RPMI7951 (cell line): Measurements from ENCODE around the gene WDFY4. TPM values are rescaled to one million over a fixed set of nuclear protein-coding genes. Genes with fewer than 3 reads are reported as not detected.

Source experiments
- DNase-seq: peaks from one replicate; pipeline ENCODE4 v3.0.0-alpha.2; 2012; ENCODE audit warnings: low read depth
- total RNA-seq: library from RNA; depleted of rRNA; stranded (reverse); fragments of >200 nt; shearing (Covaris generic); gene quantifications from 2 replicates; pipeline ENCODE4 v1.2.3, GENCODE V29; 2014

WDFY4 gene
- total RNA-seq, 1 experiment from 2014 or later = not detected

DNA sequence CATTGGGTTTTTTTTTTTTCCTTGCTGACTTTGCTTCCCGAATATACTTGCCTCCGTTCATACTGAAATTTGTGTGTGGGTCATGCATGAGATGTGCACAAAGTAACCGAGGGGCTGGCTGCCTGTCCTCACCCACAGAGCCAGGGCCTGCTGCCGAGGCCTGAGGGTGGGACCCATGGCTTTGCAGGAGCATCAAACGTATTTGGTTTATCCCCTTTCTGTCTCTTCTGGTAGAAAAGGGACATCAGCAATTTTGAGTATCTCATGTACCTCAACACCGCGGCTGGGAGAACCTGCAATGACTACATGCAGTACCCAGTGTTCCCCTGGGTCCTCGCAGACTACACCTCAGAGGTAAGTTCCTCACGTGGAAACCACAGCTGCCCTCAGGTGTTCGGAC lies 258.4 kb downstream of the WDFY4 start:
- no peak for DNase-seq

DNA sequence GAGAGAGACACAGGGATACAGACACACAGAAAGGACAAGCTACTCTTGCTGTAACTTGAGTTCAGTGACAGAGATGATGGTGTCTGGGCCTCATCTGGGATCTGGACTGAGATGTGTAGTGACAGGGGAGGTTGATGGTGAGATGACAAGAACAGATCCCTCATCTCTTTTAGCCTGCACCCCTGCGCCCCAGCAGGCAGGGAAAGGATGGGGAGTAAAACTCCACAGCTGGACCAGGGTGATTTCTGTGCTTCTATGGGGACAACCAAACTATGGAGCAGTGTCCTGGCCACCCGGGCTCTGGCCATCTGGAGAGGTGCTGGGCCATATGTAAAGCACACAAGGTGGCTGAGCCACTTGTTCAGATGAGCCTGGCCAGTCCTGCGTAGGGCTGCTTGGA lies 259.5 kb downstream of the WDFY4 start:
- no peak for DNase-seq

DNA sequence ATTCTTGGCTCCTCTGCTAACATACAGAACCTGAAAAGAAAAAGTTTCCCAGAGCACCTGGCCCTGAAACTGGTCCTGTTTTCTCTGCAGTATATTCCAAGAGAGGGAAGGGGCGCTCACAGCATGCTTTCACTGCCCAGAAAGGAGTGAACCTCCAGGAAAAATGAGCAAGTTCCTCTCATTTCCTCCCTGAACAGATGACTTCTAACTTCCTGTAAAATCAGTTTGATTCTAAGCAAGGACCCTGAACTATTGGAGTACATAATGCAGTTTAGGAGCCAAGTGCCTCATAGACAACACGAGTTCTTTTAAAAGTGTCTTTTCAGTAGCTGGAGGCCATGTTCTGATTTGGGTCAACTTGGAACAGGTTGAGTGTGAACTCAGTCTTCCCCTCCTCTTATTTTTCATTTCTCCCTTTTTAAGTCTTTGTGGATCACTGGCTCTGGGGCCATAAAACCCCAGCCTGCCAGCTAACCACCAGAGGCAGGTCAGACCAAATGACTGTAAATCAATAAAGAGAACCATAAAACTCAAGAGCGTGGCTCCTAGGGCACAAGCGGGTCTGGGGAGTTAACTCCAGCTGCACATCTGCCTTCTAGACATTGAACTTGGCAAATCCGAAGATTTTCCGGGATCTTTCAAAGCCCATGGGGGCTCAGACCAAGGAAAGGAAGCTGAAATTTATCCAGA lies 260.9 kb downstream of the WDFY4 start:
- no peak for DNase-seq

DNA sequence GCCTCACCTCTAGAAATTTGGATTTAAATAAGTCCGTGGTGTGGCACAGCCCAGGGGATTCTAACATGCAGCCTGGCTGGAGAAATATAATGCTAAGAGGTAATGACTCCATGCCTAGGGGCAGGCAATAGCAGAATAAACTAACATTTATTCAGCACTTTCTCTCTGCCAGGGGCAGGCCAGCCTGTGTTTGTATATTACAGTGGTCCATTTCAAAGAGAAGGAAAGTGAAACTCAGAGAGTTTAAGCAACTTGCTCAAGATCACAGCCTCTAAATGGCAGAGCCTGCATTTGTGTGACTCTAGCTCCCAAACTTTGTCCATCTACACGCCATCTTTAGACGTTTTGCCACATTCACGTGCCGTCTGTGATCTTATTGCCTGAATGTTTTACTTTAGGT lies 261.7 kb downstream of the WDFY4 start:
- no peak for DNase-seq

DNA sequence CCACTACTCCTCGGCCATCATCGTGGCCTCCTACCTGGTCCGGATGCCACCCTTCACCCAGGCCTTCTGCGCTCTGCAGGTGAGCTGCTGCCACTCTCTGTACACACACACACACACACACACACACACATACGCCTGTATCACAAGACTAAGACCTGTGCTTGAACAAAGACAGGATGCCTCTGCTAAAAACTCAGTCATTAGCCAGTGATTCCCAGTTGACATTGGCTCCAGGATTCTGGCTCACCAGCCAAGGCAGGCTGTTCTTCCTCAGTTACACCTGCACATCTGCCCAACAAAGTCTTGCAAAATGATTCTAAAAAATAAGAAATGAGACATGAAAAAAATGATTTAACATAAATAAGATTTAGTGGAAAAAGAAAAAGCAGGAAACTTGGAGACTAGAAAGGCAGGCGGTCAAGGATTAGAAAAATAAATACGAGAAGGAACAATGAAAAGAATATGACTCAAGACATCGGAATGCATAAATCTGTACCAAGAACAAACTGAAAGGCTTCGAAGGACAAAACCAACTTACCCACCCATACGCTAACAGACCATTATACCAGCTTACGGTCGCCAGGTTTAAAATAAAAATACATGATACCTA lies 262.3 kb downstream of the WDFY4 start:
- no peak for DNase-seq

DNA sequence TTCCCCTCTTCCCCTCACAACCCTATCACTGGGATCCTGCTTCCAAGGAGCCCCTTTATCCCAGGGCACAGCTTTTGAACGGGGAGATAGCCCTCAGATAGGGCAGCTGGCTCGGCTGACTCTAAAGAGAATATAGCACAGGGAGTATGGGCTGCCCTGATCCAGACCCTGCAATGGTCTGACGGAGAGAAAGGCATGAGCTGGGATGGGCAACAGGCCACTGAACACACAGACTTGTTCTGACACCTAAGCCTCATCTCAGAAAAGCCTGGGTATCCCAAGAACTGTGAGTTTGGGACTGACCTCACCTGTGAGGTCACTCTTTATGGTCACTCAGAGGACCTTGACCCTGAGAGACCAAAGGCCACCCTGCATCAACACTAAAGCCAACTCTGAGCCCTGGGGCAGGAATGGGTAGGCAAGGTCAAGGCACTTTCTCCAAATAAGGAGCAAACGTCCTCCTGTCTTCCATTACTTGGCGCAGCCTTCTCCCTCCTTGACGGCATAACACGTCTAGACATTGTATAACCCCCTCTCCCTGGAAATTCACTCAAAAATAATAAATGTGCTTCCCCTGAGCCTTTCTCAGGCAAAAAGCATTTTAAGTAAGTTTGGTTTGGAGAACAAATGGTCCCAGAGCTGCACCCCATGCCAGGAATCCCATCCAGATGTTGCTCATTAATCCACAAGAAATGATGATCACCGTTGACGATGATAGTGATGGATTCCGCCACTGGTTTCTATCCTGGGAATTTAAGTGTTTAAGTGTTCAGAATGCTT lies 263.2 kb downstream of the WDFY4 start:
- DNase-seq = no peak

DNA sequence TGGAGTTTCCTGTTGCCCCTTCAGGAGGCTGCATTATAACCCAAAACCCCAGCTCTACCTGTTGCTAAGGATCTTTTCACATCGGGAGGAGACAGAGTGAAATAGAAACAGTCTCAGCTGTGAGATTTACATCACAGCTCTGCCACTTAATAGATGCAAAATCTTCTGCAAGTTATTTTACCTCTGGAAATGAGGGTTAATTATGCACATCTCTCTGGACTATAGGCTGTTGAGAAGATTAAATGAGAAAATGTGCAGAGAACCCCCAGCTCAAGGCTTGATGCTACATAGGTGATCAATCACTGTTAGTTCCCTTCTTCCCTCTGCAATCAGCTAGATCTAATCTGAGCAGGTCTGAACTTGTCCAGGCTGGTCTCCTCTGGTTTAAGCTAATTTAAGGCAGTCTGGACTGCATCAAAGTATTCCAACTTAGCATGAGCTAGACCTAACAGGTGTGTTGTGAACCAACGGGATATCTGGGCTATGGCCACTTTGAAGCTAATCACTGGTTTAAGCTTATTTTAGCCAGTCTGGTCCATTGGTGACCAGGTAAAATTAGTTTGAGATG lies 263.9 kb downstream of the WDFY4 start:
- DNase-seq = no peak

DNA sequence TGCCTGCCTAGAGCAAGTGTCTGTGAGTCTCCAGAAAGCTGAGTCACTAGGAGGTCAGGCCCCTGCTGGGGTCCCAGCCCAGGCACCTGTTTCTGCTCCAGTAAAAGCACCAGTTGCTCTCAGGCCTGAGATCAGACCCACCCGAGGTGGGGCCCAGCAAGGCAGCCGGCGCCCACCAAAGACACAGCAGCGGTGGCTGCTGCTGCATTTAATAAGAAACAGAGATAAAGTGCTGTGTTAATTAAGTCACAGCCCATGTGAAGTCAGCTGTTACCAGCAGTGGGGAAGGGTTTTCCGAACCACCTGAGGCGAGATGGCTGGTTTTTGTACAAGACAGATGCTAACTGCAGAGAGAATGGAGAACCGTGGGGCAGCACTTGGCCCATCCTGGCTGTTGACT lies 267.0 kb downstream of the WDFY4 start:
- DNase-seq = no peak

DNA sequence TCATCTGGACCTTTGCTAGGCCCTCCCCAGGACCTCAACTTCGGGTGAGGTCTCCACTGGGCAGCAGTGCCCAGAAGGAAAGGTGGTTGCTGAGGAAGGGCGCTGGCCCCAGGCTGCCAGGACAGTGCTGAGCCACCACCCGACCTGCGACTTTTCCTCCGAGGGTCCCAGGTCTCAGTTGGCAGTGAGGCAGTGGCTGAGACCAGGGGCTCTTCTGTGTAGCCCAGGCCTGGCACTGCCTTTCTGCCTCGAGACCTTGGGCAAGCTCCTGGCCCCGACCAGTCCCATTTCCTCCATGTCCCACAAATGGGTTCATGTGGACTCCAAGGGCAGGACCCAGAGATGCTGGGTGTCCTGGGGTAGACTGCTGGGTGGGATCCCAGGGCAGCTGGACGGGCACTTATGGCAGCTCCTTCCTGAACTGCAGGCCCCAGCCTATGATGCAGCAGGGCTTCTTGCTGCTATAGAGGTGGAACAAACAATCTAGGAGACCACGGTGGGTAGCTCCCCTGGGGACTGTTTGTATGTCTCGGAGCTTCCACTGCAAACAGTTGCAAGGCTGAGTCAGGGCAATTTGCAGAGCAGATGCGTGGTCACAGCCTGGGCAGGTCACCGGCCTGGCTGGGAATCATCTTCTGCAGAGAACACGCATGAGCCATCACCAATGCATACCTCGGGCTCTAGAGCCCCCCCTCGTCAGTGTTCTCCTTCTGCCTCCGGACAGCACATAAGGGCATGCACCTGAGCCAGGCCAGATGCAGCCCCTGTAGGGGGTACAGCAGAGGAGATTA lies 272.9 kb downstream of the WDFY4 start:
- no peak for DNase-seq

DNA sequence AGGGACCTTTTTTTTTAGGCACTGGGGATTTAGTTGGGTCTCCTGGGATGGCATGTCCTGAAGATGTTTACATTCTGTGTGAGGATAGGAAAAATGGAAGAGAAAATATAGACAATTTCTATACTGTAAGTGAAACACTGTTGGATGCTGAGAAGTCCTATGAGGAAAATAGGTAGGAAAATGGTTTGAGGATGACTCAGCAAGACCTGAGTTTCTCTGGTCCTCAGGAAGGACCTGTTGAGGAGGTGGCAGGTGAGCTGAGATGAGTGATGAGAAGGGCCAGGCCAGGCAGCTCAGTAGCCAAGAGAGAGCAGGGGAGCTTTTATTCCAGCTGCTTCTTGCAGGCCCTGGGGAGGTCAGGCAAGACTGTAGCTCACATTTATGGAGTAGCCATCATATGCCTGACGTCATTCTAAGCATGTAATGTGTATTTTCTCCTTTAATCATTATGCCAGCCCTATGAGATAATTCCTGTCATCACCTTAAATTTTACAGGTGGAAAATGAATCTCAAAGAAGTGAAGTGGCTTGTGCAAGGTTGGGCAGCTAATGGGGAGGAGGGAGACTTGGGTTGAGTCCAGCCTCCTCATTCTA lies 274.0 kb downstream of the WDFY4 start:
- DNase-seq = no peak

DNA sequence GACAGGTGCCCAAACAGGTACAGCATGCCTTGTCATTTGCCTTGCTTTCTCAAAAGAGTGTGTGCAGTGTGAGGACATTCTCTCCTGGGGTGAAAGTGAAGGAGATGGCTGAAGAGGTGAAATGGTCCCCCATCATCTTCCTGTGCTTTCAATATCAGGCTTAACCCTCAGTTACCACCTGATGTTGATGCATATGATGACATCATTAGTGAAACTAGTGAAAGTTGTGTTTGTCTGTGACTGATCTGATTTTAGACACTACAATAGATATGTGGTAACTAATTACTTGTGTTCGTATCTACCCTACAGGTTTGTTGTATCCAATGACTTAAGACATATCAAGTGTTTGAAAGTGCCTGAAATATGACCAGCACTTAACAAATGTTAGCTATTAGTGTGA lies 279.4 kb downstream of the WDFY4 start:
- no peak for DNase-seq

DNA sequence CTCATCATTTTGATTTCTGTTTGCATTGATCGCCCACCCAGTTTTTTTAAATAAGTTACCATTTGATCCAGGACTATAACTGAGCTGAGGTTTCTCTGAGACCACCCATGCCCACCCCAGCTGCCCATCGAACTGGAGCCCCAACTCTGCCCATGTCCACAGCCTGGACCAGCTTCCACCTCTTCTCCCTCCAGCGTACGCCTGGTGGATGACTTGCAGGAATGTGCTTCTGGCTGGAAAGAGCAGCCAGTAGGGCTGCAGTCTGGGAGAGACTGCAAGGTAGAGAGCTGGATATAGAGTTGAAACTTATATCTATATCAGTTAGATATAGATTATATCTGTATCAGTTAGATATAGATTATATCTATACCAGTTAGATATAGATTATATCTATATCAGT lies 280.8 kb downstream of the WDFY4 start:
- no peak for DNase-seq

DNA sequence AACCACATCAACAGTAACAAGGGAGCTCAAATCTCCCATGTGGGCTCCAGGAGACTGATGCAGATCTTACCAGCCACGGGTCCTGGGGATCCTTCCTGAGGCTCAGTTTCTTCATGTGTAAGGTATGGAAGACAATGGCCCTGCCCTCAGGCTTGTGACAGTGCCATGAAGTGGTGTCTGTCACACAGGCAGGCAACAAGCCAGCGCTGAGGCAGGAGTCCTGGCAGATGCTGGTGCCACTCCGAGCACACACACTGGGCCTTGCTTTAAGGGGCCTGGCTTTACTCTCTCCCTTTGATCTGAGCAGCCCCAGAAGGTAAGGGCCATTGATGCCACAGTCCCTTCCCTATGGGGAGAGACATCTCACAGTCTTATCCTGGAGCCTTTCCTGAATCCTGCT lies 283.4 kb downstream of the WDFY4 start:
- no peak for DNase-seq

DNA sequence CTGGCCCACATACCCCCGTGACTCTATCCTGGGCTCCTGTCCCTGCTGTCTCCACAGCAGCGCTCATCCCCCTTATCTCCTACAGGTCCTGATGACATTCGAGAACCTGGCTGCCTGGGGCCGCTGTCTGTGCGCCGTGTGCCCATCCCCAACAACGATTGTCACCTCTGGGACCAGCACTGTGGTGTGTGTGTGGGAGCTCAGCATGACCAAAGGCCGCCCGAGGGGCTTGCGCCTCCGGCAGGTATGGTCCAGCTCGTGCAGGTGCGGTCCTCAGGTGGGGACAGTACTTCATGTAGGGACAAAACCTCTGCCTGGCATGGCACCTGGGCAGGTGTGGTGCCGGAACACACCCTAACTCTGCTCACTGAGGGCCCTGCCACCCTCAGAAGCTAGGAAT lies 285.4 kb downstream of the WDFY4 start:
- no peak for DNase-seq

DNA sequence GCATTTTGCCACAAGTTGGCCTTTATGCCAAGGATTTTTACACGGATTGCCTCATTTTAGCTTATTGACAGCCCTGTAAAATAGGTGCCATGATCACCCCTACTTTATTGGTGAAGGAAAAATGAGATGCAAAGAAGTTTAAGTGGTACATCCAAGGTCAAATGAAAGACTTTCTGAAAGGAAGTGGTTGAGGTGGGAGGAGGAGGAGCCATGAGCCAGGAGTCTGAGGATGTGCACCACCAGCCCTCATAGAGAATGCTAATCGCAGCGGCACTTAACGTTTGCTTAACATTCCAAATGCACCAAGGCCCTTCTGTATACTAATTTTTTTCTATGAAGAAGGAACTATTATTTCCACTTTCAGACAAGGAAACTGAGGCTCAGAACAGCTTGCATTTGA lies 286.0 kb downstream of the WDFY4 start:
- DNase-seq = no peak

DNA sequence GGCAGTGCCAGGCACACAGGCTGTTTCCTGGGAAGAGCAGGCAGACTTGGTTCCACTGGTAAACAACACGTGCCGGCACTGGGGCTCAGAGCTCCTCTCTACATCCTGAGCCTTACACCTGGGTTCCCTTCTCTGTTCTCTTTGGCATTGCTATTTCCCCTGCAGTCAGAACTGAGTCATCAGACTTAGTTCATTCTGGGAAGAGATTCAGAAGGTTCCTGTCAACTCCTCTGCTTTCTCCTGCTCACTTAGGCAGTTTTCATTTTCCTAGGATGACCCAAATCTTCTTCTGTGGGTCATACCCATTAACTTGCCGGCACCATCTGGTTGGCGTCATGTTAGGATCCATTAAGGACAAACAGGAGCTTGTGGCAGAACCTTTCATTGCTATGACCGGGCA lies 288.4 kb downstream of the WDFY4 start:
- DNase-seq = peak; percentile 14

DNA sequence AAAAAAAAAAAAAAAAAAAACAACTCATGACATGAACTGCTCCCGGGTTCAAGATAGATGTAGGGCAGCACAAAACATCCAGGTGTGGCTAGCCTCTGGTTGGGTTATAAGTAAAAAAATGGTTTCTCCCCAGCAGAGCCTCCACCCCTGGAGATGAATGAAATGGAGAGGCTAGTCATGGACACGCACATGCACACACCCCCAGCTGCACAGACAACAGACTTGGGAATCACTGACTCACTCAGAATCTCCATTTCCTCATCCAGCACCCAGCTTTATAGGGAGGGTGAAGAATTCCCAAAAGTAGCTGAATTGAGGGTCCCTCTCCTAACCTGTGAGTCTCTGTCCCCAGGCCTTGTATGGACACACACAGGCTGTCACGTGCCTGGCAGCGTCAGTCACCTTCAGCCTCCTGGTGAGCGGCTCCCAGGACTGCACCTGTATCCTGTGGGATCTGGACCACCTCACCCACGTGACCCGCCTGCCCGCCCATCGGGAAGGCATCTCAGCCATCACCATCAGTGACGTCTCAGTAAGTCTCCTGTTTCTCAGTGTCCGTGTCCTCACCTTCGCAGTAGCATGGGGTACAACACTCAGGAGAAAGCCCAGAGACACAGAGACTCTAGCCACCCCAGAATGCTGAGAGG lies 290.0 kb downstream of the WDFY4 start:
- DNase-seq = no peak

DNA sequence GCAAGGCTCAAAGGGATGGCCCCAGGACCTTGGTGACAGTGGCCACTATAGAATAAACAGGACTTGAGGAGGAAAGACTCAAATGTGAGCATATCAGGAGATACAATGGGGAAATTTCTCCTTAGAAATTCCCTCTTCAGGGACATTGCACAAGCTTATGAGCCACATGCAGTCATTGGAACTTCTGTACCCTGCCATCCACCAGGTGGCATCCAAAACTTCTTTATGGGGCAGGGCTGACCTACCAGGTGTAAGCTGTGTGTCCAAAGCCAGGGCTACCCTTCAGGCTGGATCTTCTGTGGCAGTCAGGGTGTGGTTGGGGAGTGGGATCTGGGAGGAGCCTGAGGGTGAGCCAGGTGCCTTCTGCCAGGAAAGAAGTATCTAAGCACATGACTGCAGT lies 291.5 kb downstream of the WDFY4 start:
- DNase-seq = peak; percentile 29

DNA sequence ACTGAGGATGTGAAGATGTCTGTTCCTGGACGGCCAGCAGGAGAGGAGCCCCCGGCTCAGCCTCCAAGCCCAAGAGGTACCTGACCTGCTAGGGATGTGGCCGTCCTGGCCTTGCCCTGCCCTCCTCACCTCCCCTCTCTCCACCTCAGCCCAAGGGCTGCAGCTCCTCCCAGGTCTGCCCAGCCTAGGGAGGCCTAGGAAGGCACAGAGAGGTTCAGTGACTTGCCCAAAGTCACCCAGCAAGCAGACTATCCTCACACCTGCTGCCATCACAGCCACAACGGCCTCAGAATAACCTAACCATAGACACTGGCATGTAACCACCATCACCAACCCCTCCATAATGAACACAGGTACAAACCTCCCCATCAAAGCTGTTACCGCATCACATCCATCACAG lies 293.6 kb downstream of the WDFY4 start:
- DNase-seq = no peak

DNA sequence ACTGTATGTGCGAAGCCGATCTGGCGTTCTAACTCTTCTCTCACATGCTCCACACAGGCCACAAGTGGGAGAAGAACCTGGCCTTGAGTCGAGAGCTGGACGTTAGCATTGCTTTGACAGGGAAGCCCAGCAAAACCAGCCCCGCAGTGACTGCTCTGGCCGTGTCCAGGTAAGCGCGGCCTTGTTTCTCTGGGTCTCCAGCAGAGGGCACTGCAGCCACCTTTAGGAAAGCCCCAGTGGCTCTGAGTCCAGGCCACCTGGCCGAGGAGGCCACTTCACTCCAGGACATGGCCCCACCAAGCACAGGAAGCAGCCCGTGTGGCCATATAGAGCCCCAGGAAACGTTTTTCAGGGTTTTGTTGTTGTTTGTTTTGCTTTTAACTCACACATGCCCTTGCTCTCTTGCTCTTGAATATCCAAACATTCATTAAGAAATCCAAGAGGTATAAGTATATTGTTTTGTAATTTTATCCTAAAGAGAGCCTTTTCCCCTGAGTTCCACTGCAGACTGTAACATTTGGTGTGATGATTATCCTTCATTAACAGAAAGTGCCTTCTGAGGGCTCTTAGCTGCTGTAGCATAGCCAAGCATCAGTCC lies 296.7 kb downstream of the WDFY4 start:
- DNase-seq = peak; percentile 25

DNA sequence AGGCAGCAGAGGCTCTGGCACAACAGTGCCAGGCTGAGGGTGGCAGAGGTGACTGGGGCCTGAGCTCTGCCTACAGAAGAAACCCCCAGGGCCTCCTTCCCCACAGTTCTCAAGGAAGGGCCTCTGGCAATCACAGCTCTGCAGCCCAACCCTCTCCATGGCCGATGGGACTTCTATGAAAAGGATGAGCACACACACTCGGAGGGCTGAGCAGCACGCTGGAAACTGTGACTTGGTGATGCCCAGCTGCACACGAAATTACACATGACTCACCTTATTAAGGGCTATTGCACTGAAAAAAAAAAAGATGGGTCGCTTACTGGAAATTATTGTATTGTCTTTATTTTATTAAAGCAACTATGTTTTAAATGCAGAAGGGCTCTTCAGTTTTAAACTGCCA lies 297.9 kb downstream of the WDFY4 start:
- no peak for DNase-seq
